GM12892 (cell line): ENCODE results near the gene TBATA.

Experiments used
- POLR2A ChIP-seq: IDR thresholded peaks from 2 replicates; pipeline ENCODE4 v1.6.1; 2011; ENCODE audit warnings: low read depth, low read length, control low read depth
- POLR2AphosphoS5 ChIP-seq: IDR thresholded peaks from 2 replicates; pipeline ENCODE4 v1.6.1; 2011; ENCODE audit warnings: low read depth, low read length, control low read depth

DNA sequence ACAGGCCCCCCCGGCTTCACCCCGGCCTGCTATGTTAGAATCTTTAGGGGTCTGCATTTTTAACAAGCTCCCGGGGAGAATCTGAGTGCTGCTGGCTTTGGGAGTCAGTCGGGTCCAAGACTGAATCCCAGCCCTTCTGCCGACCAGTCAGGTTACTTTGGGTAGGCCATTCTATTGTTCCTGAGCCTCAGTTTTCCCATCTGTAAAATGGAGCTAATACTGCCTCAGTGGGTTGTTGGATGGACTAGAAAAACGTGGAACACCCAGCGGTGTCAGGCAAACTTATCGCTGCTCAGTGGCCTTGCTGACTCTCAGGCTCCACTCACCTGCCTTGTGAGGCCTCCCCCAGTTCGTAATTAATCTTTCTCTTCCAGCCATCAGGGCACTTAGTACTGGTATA, 11.7 kb downstream of the TBATA start:
- TF ChIP-seq POLR2A = no peak
- no peak for TF ChIP-seq POLR2AphosphoS5
